Activated naive CD8-positive, alpha-beta T cell treated with anti-CD3 and anti-CD28 coated beads, Interleukin-2, amount 10 ng/mL, durations not matched to agents 7 days and 5 days (primary cell): ENCODE results near the gene SYT11. TPM values are rescaled to one million over a fixed set of nuclear protein-coding genes. Genes with fewer than 3 reads are reported as not detected.
"Not testable (repeated sequence)": the region's sequence is repeated elsewhere in the genome, so short reads cannot be mapped to it uniquely, and the experiment has no call there.

Experiments used
- ATAC-seq: fragments of 150-1000 bp; cut with Tn5 transposase; one replicate; pipeline ENCODE4 v1.10.0; 2021; ENCODE audit warnings: low read depth, moderate library complexity
- POLR2A ChIA-PET: fragments of 350-600 bp; sonication (Branson Sonifier 250); formaldehyde crosslinking; loops from one replicate; lab custom pipeline; 2021; ENCODE audit warnings: antibody characterized with exemption; lab: Charles Lee
- DNase-seq: peaks from one replicate; pipeline ENCODE4 v3.0.0; 2021
- H3K27ac Mint-ChIP-seq: one replicate; pipeline ENCODE4 v1.8.0; 2022; ENCODE audit warnings: mild to moderate bottlenecking, mixed read lengths
- H3K27me3 Mint-ChIP-seq: one replicate; pipeline ENCODE4 v1.8.0; 2022; ENCODE audit warnings: mild to moderate bottlenecking, moderate library complexity, mixed read lengths
- H3K36me3 Mint-ChIP-seq: one replicate; pipeline ENCODE4 v1.8.0; 2021; ENCODE audit warnings: mild to moderate bottlenecking, mixed read lengths
- H3K4me1 Mint-ChIP-seq: one replicate; pipeline ENCODE4 v1.8.0; 2021; ENCODE audit warnings: mixed read lengths
- H3K4me3 Mint-ChIP-seq: one replicate; pipeline ENCODE4 v1.8.0; 2022; ENCODE audit warnings: mild to moderate bottlenecking, moderate library complexity, mixed read lengths
- H3K9me3 Mint-ChIP-seq: one replicate; pipeline ENCODE4 v1.8.0; 2021; ENCODE audit warnings: mixed read lengths
- total RNA-seq, 2 experiments: library from RNA; stranded (reverse); gene quantifications; one replicate each; pipeline ENCODE4 v1.2.3, GENCODE V29; 2021

The SYT11 gene, protein sequence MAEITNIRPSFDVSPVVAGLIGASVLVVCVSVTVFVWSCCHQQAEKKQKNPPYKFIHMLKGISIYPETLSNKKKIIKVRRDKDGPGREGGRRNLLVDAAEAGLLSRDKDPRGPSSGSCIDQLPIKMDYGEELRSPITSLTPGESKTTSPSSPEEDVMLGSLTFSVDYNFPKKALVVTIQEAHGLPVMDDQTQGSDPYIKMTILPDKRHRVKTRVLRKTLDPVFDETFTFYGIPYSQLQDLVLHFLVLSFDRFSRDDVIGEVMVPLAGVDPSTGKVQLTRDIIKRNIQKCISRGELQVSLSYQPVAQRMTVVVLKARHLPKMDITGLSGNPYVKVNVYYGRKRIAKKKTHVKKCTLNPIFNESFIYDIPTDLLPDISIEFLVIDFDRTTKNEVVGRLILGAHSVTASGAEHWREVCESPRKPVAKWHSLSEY
- total RNA-seq = 10 to 100 TPM; 13.6 to 15.1 TPM

DNA sequence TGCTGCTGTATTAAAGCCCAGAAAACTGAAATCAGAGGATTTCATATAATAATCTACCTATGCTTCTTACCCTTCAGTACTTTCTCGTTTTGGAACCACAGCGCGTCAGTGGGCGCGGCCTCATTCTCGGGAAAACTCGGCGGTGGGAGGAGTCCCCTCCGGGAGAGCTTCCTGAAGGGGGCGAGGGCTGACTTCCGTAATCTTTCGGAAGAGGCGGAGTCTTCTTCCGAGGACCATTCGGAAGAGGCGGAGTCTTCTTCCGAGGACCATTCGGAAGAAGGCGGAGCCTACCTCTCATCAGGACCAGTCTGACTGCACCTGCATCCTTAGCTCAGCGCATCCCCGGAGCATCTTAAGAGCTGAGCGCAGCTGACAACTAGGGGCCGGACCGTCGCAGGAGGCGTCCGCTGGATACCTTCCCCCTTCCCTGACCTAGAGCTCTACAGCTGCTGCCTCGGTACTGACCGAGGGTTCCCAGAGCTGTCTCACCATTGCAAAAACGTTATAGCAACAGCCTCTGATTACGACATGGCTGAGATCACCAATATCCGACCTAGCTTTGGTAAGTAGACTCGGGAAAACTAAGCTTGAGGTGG is at the start of gene SYT11:
TSS of gene SYT11 (plus strand) at position 334 of the 596 bp plus-strand sequence. CDS start at position 529, 195 bp downstream.
- POLR2A ChIA-PET = interaction anchor here (0.8 to 1.5 kb wide), 5 partner anchors 8 to 118 kb away, joined by 3 to 4 read pairs (median 3); partner anchors contain the start of gene KHDC4
- DNase-seq = peak; percentile 88
- Mint-ChIP-seq H3K27me3 (peaks cover 1% of the 10 kb centered on the region), H3K4me1 (peaks cover 38% of the 10 kb centered on the region), H3K36me3 (peaks cover 7% of the 10 kb centered on the region), H3K9me3 (no peaks in the 10 kb centered on the region), H3K27ac (peak within 1 kb of the TSS; percentile 90), H3K4me3 (peak within 1 kb of the TSS; percentile 98)
- ATAC-seq = peak; percentile 69

DNA sequence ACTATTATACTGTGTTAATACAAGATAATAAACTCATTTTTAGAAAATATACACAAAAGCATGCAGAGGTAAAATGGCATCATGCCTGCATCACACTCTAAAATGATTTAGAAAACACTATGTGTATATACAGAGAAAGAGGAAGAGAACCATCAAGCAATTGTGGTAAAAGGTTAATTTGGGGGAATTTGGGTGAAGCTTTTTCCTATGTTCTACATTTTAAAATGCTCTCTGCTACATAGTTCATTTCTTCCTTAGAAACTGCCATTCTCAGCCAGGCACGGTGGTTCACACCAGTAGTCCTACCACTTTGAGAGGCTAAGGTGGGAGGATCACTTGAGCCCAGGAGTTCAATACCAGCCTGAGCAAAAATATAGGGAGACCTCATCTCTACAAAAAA is 46.5 kb upstream of the SYT11 start:
- ATAC-seq (no peak), DNase-seq (no peak)
- no peaks in the 10 kb centered on the region for H3K9me3 Mint-ChIP-seq
- H3K36me3 Mint-ChIP-seq = peaks cover 18% of the 10 kb centered on the region
- H3K27me3 Mint-ChIP-seq = no peaks in the 10 kb centered on the region
- POLR2A ChIA-PET = no interaction called here
- no peak overlapping the region for H3K4me3 Mint-ChIP-seq
- H3K27ac Mint-ChIP-seq = no peak overlapping the region
- peaks cover 2% of the 10 kb centered on the region for H3K4me1 Mint-ChIP-seq

DNA sequence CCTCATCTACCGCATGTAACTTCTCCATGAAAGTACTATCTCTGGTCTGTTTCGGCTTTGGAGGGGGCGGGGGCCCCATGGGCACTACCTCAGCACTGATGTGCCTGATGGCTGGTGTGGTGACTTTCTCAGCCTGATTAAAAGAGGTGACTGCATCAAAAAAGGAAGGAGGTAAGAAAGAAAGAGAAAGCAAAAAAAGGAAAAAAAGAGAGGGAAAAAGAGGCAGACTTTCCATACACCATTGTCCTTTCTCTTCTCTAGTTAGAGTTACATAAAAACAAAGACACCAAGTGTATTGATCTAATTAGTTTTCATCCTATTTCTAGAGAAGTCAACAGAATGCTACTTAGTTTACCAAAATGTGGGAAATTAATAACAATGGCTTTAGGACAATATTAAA is 45.7 kb upstream of the SYT11 start:
- Mint-ChIP-seq H3K36me3 (peaks cover 15% of the 10 kb centered on the region), H3K27me3 (no peaks in the 10 kb centered on the region), H3K27ac (peak overlapping the region; percentile 36), H3K9me3 (no peaks in the 10 kb centered on the region), H3K4me1 (peaks cover 2% of the 10 kb centered on the region), H3K4me3 (no peak overlapping the region)
- no peak for ATAC-seq
- DNase-seq = no peak
- POLR2A ChIA-PET = no interaction called here

DNA sequence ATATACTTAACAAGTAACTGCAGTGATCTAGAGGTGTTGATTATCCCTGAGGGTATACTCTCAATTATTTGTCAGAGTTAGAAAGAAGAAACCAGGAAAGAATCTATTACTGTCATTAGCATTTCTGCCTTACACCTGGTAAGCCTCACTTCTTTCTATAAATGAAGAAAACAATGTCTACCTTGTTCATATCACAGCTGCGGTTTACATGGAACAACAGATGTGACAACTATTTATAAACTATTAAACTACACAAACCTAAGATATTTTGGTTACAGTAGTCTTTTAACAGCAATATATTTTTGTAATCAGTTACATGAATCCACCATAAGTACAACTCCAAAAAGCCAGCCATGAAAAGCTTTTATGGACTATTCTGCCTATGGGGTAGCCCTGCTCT is 43.0 kb upstream of the SYT11 start:
- H3K27me3 Mint-ChIP-seq = no peaks in the 10 kb centered on the region
- H3K4me3 Mint-ChIP-seq = no peak overlapping the region
- DNase-seq (no peak), ATAC-seq (no peak)
- no peak overlapping the region for H3K27ac Mint-ChIP-seq
- H3K36me3 Mint-ChIP-seq = peaks cover 14% of the 10 kb centered on the region
- peaks cover 1% of the 10 kb centered on the region for H3K4me1 Mint-ChIP-seq
- POLR2A ChIA-PET = interaction anchor here (0.5 to 0.6 kb wide), 2 partner anchors 108 to 222 kb away, joined by 3 to 4 read pairs; no protein-coding TSS in a partner anchor
- no peaks in the 10 kb centered on the region for H3K9me3 Mint-ChIP-seq

DNA sequence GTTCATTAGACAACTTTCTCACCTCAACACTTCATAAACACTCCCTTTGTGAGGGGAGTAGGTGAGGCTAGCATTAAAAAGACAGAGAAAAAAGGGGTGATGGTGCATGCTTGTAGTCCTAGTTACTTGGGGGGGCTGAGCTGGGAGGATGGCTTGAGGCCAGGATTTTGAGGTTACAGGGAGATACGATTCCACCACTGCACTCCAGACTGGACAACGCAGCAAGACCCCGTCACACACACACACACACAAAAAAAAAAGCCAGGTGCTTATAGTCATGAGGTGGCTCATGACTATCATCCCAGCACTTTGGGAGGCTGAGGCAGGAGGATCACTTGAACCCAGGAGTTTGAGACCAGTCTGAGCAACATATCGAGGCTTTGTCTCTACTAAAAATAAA is 31.9 kb upstream of the SYT11 start:
- Mint-ChIP-seq H3K4me1 (peaks cover 2% of the 10 kb centered on the region), H3K4me3 (no peak overlapping the region), H3K36me3 (peaks cover 19% of the 10 kb centered on the region), H3K27ac (no peak overlapping the region), H3K9me3 (no peaks in the 10 kb centered on the region), H3K27me3 (no peaks in the 10 kb centered on the region)
- no peak for ATAC-seq
- DNase-seq = no peak
- POLR2A ChIA-PET = no interaction called here

DNA sequence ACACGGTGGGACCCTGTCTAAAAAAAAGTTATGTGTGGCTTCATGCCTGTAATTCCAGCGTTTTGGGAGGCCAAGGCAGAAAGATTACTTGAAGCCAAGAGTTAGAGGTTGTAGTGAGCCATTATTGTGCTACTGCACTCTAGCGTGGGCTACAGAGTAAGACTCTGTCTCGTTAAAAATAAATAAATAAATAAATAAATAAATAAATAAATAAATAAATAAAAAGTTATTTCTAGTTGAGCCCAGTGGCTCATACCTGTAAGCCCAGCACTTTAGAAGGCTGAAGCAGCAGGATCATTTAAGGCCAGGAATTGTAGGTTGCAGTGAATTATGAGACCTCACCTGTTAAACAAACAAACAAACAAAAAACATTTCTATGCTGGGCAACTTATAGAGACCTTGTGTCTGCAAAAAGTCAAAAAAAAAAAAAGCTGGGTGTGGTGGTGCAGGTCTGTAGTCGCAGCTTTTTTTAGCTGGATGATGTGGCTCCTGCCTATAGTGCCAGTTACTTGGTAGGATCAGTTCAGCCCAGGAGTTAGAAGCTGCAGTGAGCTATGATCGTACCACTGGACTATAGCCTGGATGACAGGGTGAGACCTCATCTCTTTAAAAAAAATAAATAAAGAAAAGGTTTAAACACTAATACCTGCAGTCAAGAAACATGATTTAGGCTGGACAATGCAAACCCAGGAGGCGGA is 27.9 kb upstream of the SYT11 start:
- H3K27me3 Mint-ChIP-seq = no peaks in the 10 kb centered on the region
- H3K27ac Mint-ChIP-seq = no peak overlapping the region
- no peak for ATAC-seq
- H3K9me3 Mint-ChIP-seq = no peaks in the 10 kb centered on the region
- H3K4me3 Mint-ChIP-seq = no peak overlapping the region
- H3K4me1 Mint-ChIP-seq = peaks cover 9% of the 10 kb centered on the region
- no peak for DNase-seq
- peaks cover 27% of the 10 kb centered on the region for H3K36me3 Mint-ChIP-seq
- POLR2A ChIA-PET = no interaction called here

DNA sequence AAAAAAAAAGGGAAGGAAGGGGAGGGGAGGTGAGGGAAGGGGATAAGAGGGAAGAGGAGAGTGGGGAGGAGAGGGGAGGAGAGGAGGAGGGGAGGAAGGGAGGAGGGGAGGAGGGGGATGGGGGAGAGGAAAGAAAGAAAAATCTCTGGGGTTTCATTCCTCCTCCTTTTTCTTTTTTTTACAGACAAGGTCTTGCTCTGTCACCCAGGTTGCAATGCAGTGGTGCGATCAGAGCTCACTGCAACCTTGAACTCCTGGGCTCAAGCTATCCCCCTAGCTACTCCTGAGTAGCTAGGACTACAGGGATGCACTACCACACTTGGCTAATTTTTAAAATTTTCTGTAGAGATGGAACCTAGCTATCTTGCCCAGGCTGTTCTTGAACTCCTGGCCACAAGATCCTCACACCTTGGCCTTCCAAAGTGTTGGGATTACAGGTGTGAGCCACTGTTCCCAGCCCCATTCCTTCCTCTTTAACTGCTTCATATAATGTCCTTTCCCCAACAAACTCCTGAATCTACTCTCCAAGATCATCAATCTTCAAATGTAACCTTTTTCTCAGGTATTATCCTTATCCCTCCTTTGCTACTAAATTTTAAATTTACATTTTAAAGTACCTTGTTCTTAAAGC is 25.6 kb upstream of the SYT11 start:
- no peaks in the 10 kb centered on the region for H3K27me3 Mint-ChIP-seq
- ATAC-seq = no peak
- peaks cover 18% of the 10 kb centered on the region for H3K4me1 Mint-ChIP-seq
- POLR2A ChIA-PET = no interaction called here
- no peak overlapping the region for H3K4me3 Mint-ChIP-seq
- H3K36me3 Mint-ChIP-seq = peaks cover 34% of the 10 kb centered on the region
- no peak overlapping the region for H3K27ac Mint-ChIP-seq
- DNase-seq = no peak
- no peaks in the 10 kb centered on the region for H3K9me3 Mint-ChIP-seq

DNA sequence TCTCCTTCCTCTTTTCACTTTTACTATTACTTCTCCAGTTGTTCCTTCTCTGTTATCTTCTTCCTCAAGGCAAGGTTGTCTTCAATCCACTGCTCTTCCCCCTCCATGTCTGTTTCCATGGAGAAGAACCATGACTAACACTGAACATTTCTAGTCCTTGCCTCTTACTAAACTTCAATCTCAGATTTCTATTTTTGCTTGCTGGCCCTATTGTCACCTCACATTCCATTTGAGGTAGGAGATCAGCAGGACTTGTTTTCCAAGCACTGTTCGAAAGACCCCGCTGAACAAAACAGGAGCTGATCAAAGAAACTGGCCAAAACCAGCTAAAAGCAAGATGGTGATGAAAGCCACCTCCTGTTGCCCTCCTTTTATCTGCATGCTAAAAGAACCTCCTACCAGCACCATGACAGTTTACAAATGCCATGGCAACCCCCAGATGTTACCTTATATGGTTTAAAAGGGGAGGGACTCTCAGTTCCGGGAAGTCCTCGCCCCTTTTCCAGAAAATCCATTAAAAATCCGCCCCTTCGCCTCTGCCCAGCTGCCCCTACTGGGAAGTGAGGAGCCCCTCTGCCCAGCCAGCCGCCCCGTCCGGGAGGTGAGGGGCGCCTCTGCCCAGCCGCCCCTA is 25.0 kb upstream of the SYT11 start:
- ATAC-seq (no peak), DNase-seq (no peak)
- Mint-ChIP-seq H3K9me3 (no peaks in the 10 kb centered on the region), H3K4me1 (peaks cover 18% of the 10 kb centered on the region), H3K27ac (peak overlapping the region; percentile 23), H3K27me3 (no peaks in the 10 kb centered on the region), H3K4me3 (no peak overlapping the region), H3K36me3 (peaks cover 36% of the 10 kb centered on the region)
- POLR2A ChIA-PET = no interaction called here

DNA sequence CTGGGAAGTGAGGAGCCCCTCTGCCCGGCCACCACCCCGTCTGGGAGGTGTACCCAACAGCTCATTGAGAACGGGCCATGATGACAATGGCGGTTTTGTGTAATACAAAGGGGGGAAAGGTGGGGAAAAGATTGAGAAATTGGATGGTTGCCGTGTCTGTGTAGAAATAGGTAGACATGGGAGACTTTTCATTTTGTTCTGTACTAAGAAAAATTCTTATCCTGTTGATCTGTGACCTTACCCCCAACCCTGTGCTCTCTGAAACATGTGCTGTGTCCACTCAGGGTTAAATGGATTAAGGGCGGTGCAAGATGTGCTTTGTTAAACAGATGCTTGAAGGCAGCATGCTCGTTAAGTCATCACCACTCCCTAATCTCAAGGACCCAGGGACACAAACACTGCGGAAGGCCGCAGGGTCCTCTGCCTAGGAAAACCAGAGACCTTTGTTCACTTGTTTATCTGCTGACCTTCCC is 24.4 kb upstream of the SYT11 start:
- not testable (repeated sequence) for H3K4me3 Mint-ChIP-seq, DNase-seq, H3K27me3 Mint-ChIP-seq, ATAC-seq, H3K27ac Mint-ChIP-seq, H3K9me3 Mint-ChIP-seq
- POLR2A ChIA-PET = interaction anchor here (0.6 kb wide), 1 partner anchor 66 kb away, joined by 3 read pairs; no protein-coding TSS in a partner anchor
- Mint-ChIP-seq H3K36me3 (peaks cover 34% of the 10 kb centered on the region), H3K4me1 (peaks cover 17% of the 10 kb centered on the region)

DNA sequence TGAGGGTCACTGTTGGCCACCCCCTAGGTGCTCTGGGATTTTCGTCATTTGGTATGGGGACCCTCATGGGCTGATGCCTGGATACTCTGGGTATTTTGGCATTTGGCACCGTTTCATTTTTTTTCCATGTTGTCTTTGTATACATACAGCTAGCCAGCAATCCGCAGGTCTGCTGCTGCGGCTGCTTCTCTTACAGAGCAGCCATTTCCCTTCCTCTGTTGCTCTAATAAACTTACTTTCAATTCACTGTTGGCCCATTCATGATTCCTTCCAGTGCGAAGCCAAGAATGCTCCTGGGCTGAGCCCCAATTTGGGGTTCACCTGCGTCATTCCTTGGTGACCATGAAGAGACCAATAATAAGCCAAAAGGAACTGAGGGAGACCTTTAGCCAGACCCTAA is 23.8 kb upstream of the SYT11 start:
- POLR2A ChIA-PET = interaction anchor here (0.6 kb wide), 1 partner anchor 65 kb away, joined by 3 read pairs; no protein-coding TSS in a partner anchor
- peaks cover 19% of the 10 kb centered on the region for H3K4me1 Mint-ChIP-seq
- ATAC-seq (no peak), DNase-seq (no peak)
- H3K27me3 Mint-ChIP-seq = no peaks in the 10 kb centered on the region
- peaks cover 34% of the 10 kb centered on the region for H3K36me3 Mint-ChIP-seq
- H3K9me3 Mint-ChIP-seq = no peaks in the 10 kb centered on the region
- H3K4me3 Mint-ChIP-seq = no peak overlapping the region
- H3K27ac Mint-ChIP-seq = no peak overlapping the region

DNA sequence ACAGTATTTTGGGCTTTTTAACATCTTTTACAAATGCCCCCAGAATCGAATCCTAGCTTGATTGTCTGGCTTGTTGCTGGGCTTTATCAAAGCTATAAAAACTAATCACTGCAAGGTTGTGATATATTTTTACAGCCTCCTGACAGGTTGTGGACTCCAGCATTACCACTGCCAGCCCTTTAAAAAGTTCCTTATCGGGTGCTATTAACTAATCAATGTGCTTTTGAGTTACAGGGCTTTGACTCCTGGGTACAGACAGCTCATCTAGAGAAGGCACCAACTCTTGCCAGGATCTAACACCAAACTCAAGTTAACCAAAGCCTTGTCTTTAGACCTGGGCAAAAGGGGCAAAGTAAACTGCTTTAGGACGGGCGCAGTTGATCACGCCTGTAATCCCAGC is 19.0 kb upstream of the SYT11 start:
- POLR2A ChIA-PET = interaction anchor here (1.0 kb wide), 1 partner anchor 17 kb away, joined by 5 read pairs; the partner anchor contains the start of gene GON4L
- DNase-seq (no peak), ATAC-seq (no peak)
- H3K36me3 Mint-ChIP-seq = peaks cover 39% of the 10 kb centered on the region
- H3K9me3 Mint-ChIP-seq = no peaks in the 10 kb centered on the region
- H3K27ac Mint-ChIP-seq = no peak overlapping the region
- H3K27me3 Mint-ChIP-seq = no peaks in the 10 kb centered on the region
- H3K4me1 Mint-ChIP-seq = peaks cover 24% of the 10 kb centered on the region
- no peak overlapping the region for H3K4me3 Mint-ChIP-seq

DNA sequence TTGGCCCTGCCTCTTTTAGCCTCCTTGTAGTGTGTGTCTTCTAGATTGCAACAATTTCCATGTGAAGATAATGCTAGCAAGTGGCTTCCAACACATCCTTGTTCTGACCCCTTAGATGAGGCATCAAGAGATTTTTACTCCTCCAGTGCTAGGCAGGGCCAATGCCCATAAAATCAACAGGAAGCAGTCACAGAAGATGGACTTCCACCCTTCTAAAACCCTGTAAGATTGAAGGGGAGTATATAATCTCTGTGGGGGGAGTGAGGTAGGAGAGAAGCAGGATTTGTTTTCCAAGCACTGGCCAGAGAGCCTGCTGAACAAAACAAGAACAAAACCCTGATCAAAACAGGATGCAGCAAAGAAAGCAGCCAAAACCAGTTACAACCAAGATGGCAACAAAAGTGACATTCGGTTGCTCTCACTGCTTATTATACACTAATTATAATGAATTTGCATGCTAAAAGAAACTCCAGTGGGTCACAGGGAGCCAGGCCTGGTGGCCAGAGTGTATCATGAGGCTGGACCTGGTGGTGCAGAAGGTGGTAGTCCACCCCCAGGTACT is 14.4 kb upstream of the SYT11 start:
- Mint-ChIP-seq H3K4me1 (peaks cover 25% of the 10 kb centered on the region), H3K27me3 (no peaks in the 10 kb centered on the region), H3K36me3 (peaks cover 38% of the 10 kb centered on the region), H3K9me3 (no peaks in the 10 kb centered on the region), H3K27ac (peak overlapping the region; percentile 56), H3K4me3 (no peak overlapping the region)
- DNase-seq = no peak
- POLR2A ChIA-PET = no interaction called here
- ATAC-seq = no peak
